B cell (primary cell): ENCODE data around the gene TIGD3. TPM values are rescaled to one million over a fixed set of nuclear protein-coding genes. Genes with fewer than 3 reads are reported as not detected.

ENCODE experiments used
- ATAC-seq: fragments of 200-7000 bp; cut with Tn5 transposase; one replicate; pipeline ENCODE4 v1.10.0; 2021; ENCODE audit warnings: low read depth, mild to moderate bottlenecking, moderate number of reproducible peaks, moderate library complexity
- CTCF ChIA-PET: fragments of 350-600 bp; sonication (Branson Sonifier 250); formaldehyde crosslinking; loops from one replicate; lab custom pipeline; 2021; ENCODE audit warnings: antibody characterized with exemption, inconsistent platforms; lab: Charles Lee
- POLR2A ChIA-PET: fragments of 350-600 bp; sonication (Branson Sonifier 250); formaldehyde crosslinking; loops from one replicate; lab custom pipeline; 2021; ENCODE audit warnings: antibody characterized with exemption; lab: Charles Lee
- DNase-seq: peaks from one replicate; pipeline ENCODE4 v3.0.0; 2013
- H2AFZ ChIP-seq: 2 replicates; pipeline ENCODE4 v1.6.1; 2012; ENCODE audit warnings: mild to moderate bottlenecking, low read depth, low read length; ENCODE audit not compliant: insufficient read depth, poor library complexity, severe bottlenecking
- H3K27ac ChIP-seq, 2 donors: 1 replicate in 1 of 2; 2 replicates in 1 of 2; pipeline ENCODE4 v1.5.1; 2012 to 2013; ENCODE audit warnings: low read length in 2 of 2, mild to moderate bottlenecking in 2 of 2, moderate library complexity in 1 of 2
- H3K27me3 ChIP-seq, 4 experiments: fragments of 200-600 bp in 1 of 4; sonication (generic) in 1 of 4; replicated peaks in 1 of 4; 1 replicate in 2 of 4; 2 replicates in 2 of 4; pipeline versions ENCODE4 v1.6.1 to v1.7.0; 2013 to 2016; ENCODE audit warnings: low read length in 3 of 4, mild to moderate bottlenecking in 2 of 4, mixed read lengths in 1 of 4, moderate library complexity in 1 of 4; ENCODE audit not compliant: insufficient read depth in 4 of 4, control insufficient read depth in 3 of 4; ENCODE audit errors: control extremely low read depth in 1 of 4
- H3K36me3 ChIP-seq, 2 experiments: replicated peaks in 1 of 2; 1 replicate in 1 of 2; 2 replicates in 1 of 2; pipeline versions ENCODE4 v1.6.1 to v1.7.1; 2013; ENCODE audit warnings: low read length in 1 of 2; ENCODE audit not compliant: insufficient read depth in 2 of 2, control insufficient read depth in 1 of 2; ENCODE audit errors: control extremely low read depth in 1 of 2, extremely low read depth in 1 of 2
- H3K4me1 ChIP-seq, 2 donors: fragments of 200-600 bp in 1 of 2; sonication (generic) in 1 of 2; 1 replicate in 1 of 2; 2 replicates in 1 of 2; pipeline versions ENCODE4 v1.5.1 to v1.6.1; 2013 to 2017; ENCODE audit warnings: low read length in 2 of 2; ENCODE audit not compliant: control insufficient read depth in 2 of 2, insufficient read depth in 2 of 2
- H3K4me2 ChIP-seq: replicated peaks from 2 replicates; pipeline ENCODE3; 2012; ENCODE audit warnings: mild to moderate bottlenecking, low read depth, low read length; ENCODE audit not compliant: poor library complexity, severe bottlenecking
- H3K4me3 ChIP-seq, 5 experiments: fragments of 200-600 bp in 1 of 5; sonication (generic) in 1 of 5; 1 replicate in 3 of 5; 2 replicates in 2 of 5; pipeline versions ENCODE4 v1.5.1 to v1.7.0; 2011 to 2016; ENCODE audit warnings: low read length in 4 of 5, mild to moderate bottlenecking in 4 of 5, low read depth in 2 of 5, control low read depth in 1 of 5, moderate library complexity in 1 of 5; ENCODE audit not compliant: insufficient read depth in 1 of 5; ENCODE audit errors: control extremely low read depth in 1 of 5, extremely low read depth in 1 of 5
- H3K79me2 ChIP-seq: fragments of 200-600 bp; sonication (generic); one replicate; pipeline ENCODE4 v1.6.0; 2016; ENCODE audit warnings: low read length; ENCODE audit not compliant: control insufficient read depth, insufficient read depth
- H3K9ac ChIP-seq: fragments of 200-600 bp; sonication (generic); 2 replicates; pipeline ENCODE4 v1.6.1; 2017; ENCODE audit warnings: mild to moderate bottlenecking, low read length, moderate library complexity
- H3K9me3 ChIP-seq, 3 donors: one replicate each; pipeline versions ENCODE4 v1.6.1 to v1.7.1; 2013; ENCODE audit warnings: low read length in 2 of 3; ENCODE audit not compliant: control insufficient read depth in 2 of 3, insufficient read depth in 1 of 3; ENCODE audit errors: control extremely low read depth in 1 of 3
- H4K20me1 ChIP-seq: 2 replicates; pipeline ENCODE4 v1.6.0; 2012; ENCODE audit warnings: mild to moderate bottlenecking, low read length; ENCODE audit not compliant: insufficient read depth, control insufficient read depth, poor library complexity, severe bottlenecking
- H3K27ac Mint-ChIP-seq: one replicate; pipeline ENCODE4 v1.8.0; 2021; ENCODE audit warnings: mixed read lengths
- H3K27me3 Mint-ChIP-seq: one replicate; pipeline ENCODE4 v1.8.0; 2021; ENCODE audit warnings: mixed read lengths
- H3K4me1 Mint-ChIP-seq: one replicate; pipeline ENCODE4 v1.8.0; 2021; ENCODE audit warnings: mixed read lengths
- H3K4me3 Mint-ChIP-seq: one replicate; pipeline ENCODE4 v1.8.0; 2021; ENCODE audit warnings: mixed read lengths
- H3K9me3 Mint-ChIP-seq: one replicate; pipeline ENCODE4 v1.8.0; 2022; ENCODE audit warnings: mixed read lengths; ENCODE audit not compliant: insufficient read depth
- EZH2 ChIP-seq: IDR thresholded peaks from 2 replicates; pipeline ENCODE4 v1.6.1; 2012; ENCODE audit warnings: borderline replicate concordance, low read depth, mild to moderate bottlenecking, moderate library complexity, low read length; ENCODE audit not compliant: insufficient read depth, poor library complexity, severe bottlenecking
- WGBS: methylation state at CpG from one replicate; pipeline ENCODE4 v1.1.5; 2013; ENCODE audit warnings: missing lambda C conversion rate; ENCODE audit not compliant: insufficient coverage; 5-methylcytosine and 5-hydroxymethylcytosine counted together
- intact Hi-C: fragments of 100-400 bp; cut with micrococcal nuclease; formaldehyde crosslinking; loops from one replicate; pipeline ENCODE4 v1.10.0; 2022
- polyA plus RNA-seq: library from polyadenylated mRNA; depleted of rRNA; stranded (reverse); fragments of >200 nt; gene quantifications from 2 replicates; pipeline ENCODE4 v1.2.3, GENCODE V29; 2012
- total RNA-seq, 2 donors: library from RNA; stranded (reverse); fragments of 120-200 nt in 1 of 2; gene quantifications; 1 replicate in 1 of 2; 2 replicates in 1 of 2; pipeline versions ENCODE4 v1.2.3 to v1.2.4, GENCODE V29; 2013 to 2022
- TF ChIP-seq, protein P1 (sequence below): fragments of 200-600 bp; IDR thresholded peaks from one replicate; pipeline ENCODE4 v1.8.0; 2022; ENCODE audit warnings: antibody characterized with exemption, mild to moderate bottlenecking

The TIGD3 gene
- total and polyA plus RNA-seq, 2 donors (not counting 1 experiment from before 2014, with no cell fraction given), result 3.8 to 6.1 TPM

- Mint-ChIP-seq H3K27me3 (no peaks in the 10 kb centered on the region), H3K4me3 (no peak overlapping the region), H3K27ac (no peak overlapping the region), H3K9me3 (no peaks in the 10 kb centered on the region), H3K4me1 (peaks cover 24% of the 10 kb centered on the region)
- TF ChIP-seq, protein P1, sequence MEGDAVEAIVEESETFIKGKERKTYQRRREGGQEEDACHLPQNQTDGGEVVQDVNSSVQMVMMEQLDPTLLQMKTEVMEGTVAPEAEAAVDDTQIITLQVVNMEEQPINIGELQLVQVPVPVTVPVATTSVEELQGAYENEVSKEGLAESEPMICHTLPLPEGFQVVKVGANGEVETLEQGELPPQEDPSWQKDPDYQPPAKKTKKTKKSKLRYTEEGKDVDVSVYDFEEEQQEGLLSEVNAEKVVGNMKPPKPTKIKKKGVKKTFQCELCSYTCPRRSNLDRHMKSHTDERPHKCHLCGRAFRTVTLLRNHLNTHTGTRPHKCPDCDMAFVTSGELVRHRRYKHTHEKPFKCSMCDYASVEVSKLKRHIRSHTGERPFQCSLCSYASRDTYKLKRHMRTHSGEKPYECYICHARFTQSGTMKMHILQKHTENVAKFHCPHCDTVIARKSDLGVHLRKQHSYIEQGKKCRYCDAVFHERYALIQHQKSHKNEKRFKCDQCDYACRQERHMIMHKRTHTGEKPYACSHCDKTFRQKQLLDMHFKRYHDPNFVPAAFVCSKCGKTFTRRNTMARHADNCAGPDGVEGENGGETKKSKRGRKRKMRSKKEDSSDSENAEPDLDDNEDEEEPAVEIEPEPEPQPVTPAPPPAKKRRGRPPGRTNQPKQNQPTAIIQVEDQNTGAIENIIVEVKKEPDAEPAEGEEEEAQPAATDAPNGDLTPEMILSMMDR, result no peak
- no peak for TF ChIP-seq EZH2
- Histone ChIP-seq H3K9me3 (no peaks in the 10 kb centered on the region), H3K27me3 (no peaks in the 10 kb centered on the region), H4K20me1 (no peaks in the 10 kb centered on the region), H3K36me3 (peaks cover 0 to 60% of the 10 kb centered on the region in 2 experiments), H3K4me1 (peaks cover 23 to 28% of the 10 kb centered on the region in 2 donors), H3K4me3 (no peak overlapping the region), H3K79me2 (peaks cover 12% of the 10 kb centered on the region), H2AFZ (no peak overlapping the region), H3K4me2 (no peak overlapping the region), H3K9ac (no peak overlapping the region), H3K27ac (peak overlapping the region in 1 of 2 donors; percentile 4)
- ChIA-PET CTCF (no interaction called here), POLR2A (interaction anchor here (0.5 kb wide), 1 partner anchor 125 kb away, joined by 3 read pairs; no protein-coding TSS in a partner anchor)
- 97% methylated on average over 12 of the region's 17 CpGs for WGBS
- intact Hi-C loops, result no loop called here
- DNase-seq, result no peak
- ATAC-seq, result no peak
Observed at GRCh38 chr11:65400307-65401072, 45.9 kb downstream of the TIGD3 start.
